Subcutaneous adipose tissue (tissue), 4 donors: ENCODE data around the gene MCOLN1. TPM values are rescaled to one million over a fixed set of nuclear protein-coding genes. Genes with fewer than 3 reads are reported as not detected.

Source experiments
- CTCF ChIP-seq: fragments of 450-650 bp; IDR thresholded peaks from one replicate; pipeline ENCODE4 v1.5.1; 2016; ENCODE audit warnings: low read depth, mild to moderate bottlenecking, control low read depth, antibody characterized with exemption, moderate library complexity
- small RNA-seq: library from RNA; depleted of rRNA; stranded (forward); fragments of <200 nt; gene quantifications from one replicate; pipeline ENCODE3, GENCODE V24; 2016
- total RNA-seq, 4 donors: library from RNA; depleted of rRNA; stranded (reverse); fragments of >200 nt; gene quantifications; one replicate each; pipeline ENCODE4 v1.1.0, GENCODE V29; 2016

MCOLN1 gene
- total RNA-seq, 4 donors from 2014 or later, result 28.6 to 50.8 (median 30.2) TPM

- TF ChIP-seq CTCF, result no peak
Observed at GRCh38 chr19:7565332-7565731, 42.9 kb downstream of the MCOLN1 start.

- TF ChIP-seq CTCF, result no peak
Observed at GRCh38 chr19:7570761-7571160, 48.3 kb downstream of the MCOLN1 start.

GRCh38 chr19:7575434-7576040 is 53.1 kb downstream of the MCOLN1 start:
- TF ChIP-seq CTCF, result no peak

GRCh38 chr19:7578127-7578526 is 55.7 kb downstream of the MCOLN1 start:
- no peak for TF ChIP-seq CTCF

- TF ChIP-seq CTCF, result no peak
Observed at GRCh38 chr19:7579182-7579581, 56.8 kb downstream of the MCOLN1 start.

- no peak for TF ChIP-seq CTCF
Observed at GRCh38 chr19:7582446-7582845, 60.0 kb downstream of the MCOLN1 start.

Small RNA genes lying within 50 kb of the gene (small RNA-seq; reads per million reads assigned to genes)
- not detected for gene AC008878.2

Other genes starting within 250 kb of the MCOLN1 start
- 100 to 1,000 TPM in 2 of 4 donors, 10 to 100 TPM in 2; 66.0 to 118 (median 106) TPM for gene INSR, start 228.2 kb upstream of the MCOLN1 start, total RNA-seq
- 10 to 100 TPM; 10.9 to 18.5 (median 16.9) TPM for gene ARHGEF18, start 173.7 kb upstream of the MCOLN1 start, total RNA-seq
- 10 to 100 TPM in 1 of 4 donors, 1 to 10 TPM in 3; 2.3 to 10.6 (median 6.5) TPM for gene PEX11G, start 33.6 kb upstream of the MCOLN1 start, total RNA-seq
- 10 to 100 TPM; 39.8 to 88.7 (median 46.7) TPM for gene ZNF358, start 6.5 kb upstream of the MCOLN1 start, total RNA-seq
- 10 to 100 TPM; 32.4 to 75.4 (median 53.3) TPM for gene PNPLA6, start 13.1 kb downstream of the MCOLN1 start, total RNA-seq
- gene CAMSAP3, start 73.2 kb downstream of the MCOLN1 start, total RNA-seq, result not detected
- gene XAB2, start 106.9 kb downstream of the MCOLN1 start, total RNA-seq, result 10 to 100 TPM; 16.1 to 40.5 (median 30.9) TPM
- 10 to 100 TPM in 3 of 4 donors, 1 to 10 TPM in 1; 8.3 to 35.4 (median 21.1) TPM for gene PET100, start 107.2 kb downstream of the MCOLN1 start, total RNA-seq
- not detected for gene PCP2, start 111.1 kb downstream of the MCOLN1 start, total RNA-seq
- 10 to 100 TPM; 20.2 to 62.7 (median 27.0) TPM for gene STXBP2, start 114.5 kb downstream of the MCOLN1 start, total RNA-seq
- gene RETN, start 146.4 kb downstream of the MCOLN1 start, total RNA-seq, result 1 to 10 TPM in 2 of 4 donors, not detected in 2; 1.5 to 1.8 TPM
- 1 to 10 TPM in 3 of 4 donors, not detected in 1; 1.1 to 8.5 (median 1.3) TPM for gene MCEMP1, start 154.5 kb downstream of the MCOLN1 start, total RNA-seq
- gene TRAPPC5, start 158.2 kb downstream of the MCOLN1 start, total RNA-seq, result 100 to 1,000 TPM in 1 of 4 donors, 10 to 100 TPM in 3; 59.9 to 114 (median 72.2) TPM
- gene FCER2, start 179.5 kb downstream of the MCOLN1 start, total RNA-seq, result under 1 TPM in 3 of 4 donors, not detected in 1; 0.49 to 0.88 (median 0.68) TPM
- gene CLEC4G, start 209.5 kb downstream of the MCOLN1 start, total RNA-seq, result 1 to 10 TPM; 1.7 to 4.0 (median 3.1) TPM
- gene CD209, start 224.9 kb downstream of the MCOLN1 start, total RNA-seq, result 10 to 100 TPM; 17.5 to 24.8 (median 21.8) TPM
- not detected for gene CLEC4M, start 240.6 kb downstream of the MCOLN1 start, total RNA-seq